ENCODE results near the gene RYR3.

DNA sequence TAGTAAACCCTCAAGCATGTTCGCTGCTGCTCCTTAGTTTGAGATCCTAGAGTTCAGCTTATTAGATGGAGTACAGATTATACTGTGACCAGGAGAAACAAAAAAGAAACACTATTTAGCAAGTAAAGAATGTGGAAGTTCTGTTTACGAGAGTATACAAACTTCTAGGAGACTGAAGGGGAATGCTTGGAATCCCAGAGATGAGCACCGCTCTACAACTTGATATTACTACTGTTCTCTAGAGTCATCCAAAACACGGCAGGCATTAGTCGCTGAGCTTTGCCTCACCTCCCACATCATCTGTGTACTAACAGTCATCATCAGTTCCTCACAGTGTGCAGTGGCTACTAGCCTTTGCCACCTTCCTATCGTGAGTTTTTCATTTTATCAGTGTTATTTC lies 536.1 kb downstream of the RYR3 start:
- no peak for TF ChIP-seq TOX (CRISPR knock-in tag; IDR thresholded peaks at IDR 0.05; ENCODE audit: borderline replicate concordance)
- TF ChIP-seq RARB (CRISPR knock-in tag; IDR thresholded peaks at IDR 0.05) = no peak
- no peak for TF ChIP-seq BACH2 (CRISPR knock-in tag; IDR thresholded peaks at IDR 0.05; ENCODE audit: borderline replicate concordance)
- TF ChIP-seq ARNTL (CRISPR knock-in tag; IDR thresholded peaks at IDR 0.05; ENCODE audit: borderline replicate concordance, low read depth) = no peak
- TF ChIP-seq, protein P1, sequence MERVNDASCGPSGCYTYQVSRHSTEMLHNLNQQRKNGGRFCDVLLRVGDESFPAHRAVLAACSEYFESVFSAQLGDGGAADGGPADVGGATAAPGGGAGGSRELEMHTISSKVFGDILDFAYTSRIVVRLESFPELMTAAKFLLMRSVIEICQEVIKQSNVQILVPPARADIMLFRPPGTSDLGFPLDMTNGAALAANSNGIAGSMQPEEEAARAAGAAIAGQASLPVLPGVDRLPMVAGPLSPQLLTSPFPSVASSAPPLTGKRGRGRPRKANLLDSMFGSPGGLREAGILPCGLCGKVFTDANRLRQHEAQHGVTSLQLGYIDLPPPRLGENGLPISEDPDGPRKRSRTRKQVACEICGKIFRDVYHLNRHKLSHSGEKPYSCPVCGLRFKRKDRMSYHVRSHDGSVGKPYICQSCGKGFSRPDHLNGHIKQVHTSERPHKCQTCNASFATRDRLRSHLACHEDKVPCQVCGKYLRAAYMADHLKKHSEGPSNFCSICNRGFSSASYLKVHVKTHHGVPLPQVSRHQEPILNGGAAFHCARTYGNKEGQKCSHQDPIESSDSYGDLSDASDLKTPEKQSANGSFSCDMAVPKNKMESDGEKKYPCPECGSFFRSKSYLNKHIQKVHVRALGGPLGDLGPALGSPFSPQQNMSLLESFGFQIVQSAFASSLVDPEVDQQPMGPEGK (CRISPR knock-in tag; IDR thresholded peaks at IDR 0.05; ENCODE audit: borderline replicate concordance) = no peak
- TF ChIP-seq ISL1 (CRISPR knock-in tag; IDR thresholded peaks at IDR 0.05) = no peak
- TF ChIP-seq, protein P2, sequence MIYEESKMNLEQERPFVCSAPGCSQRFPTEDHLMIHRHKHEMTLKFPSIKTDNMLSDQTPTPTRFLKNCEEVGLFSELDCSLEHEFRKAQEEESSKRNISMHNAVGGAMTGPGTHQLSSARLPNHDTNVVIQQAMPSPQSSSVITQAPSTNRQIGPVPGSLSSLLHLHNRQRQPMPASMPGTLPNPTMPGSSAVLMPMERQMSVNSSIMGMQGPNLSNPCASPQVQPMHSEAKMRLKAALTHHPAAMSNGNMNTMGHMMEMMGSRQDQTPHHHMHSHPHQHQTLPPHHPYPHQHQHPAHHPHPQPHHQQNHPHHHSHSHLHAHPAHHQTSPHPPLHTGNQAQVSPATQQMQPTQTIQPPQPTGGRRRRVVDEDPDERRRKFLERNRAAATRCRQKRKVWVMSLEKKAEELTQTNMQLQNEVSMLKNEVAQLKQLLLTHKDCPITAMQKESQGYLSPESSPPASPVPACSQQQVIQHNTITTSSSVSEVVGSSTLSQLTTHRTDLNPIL (CRISPR knock-in tag; IDR thresholded peaks at IDR 0.05; ENCODE audit: low read depth) = no peak
